PC-3 (cell line): ENCODE data around the gene APMAP. TPM values are rescaled to one million over a fixed set of nuclear protein-coding genes. Genes with fewer than 3 reads are reported as not detected.

Source experiments
- ATAC-seq: fragments of 200-7000 bp; cut with Tn5 transposase; 2 replicates; pipeline ENCODE4 v1.9.1; 2020; ENCODE audit warnings: mild to moderate bottlenecking, moderate library complexity
- BruUV-seq: library from RNA; stranded (reverse); fragments of 400-500 nt; replicated peaks from 2 replicates; lab custom pipeline; 2021; lab: Mats Ljungman, UMichigan
- CTCF ChIA-PET: fragments of 300-600 bp; sonication (Branson Sonifier 250); formaldehyde crosslinking; loops from one replicate; lab custom pipeline; 2022; ENCODE audit warnings: antibody characterized with exemption; lab: Charles Lee
- POLR2A ChIA-PET: fragments of 300-600 bp; sonication (Branson Sonifier 250); formaldehyde crosslinking; loops from one replicate; lab custom pipeline; 2022; ENCODE audit warnings: antibody characterized with exemption; ENCODE audit not compliant: unreplicated experiment; lab: Charles Lee
- DNase-seq: peaks from one replicate; pipeline ENCODE4 v3.0.0-alpha.2; 2015
- H2AFZ ChIP-seq: fragments of 300-600 bp; sonication (generic); 2 replicates; pipeline ENCODE4 v1.6.0; 2016; ENCODE audit warnings: antibody characterized with exemption, low read length
- H3F3A ChIP-seq: fragments of 300-600 bp; sonication (generic); one replicate; pipeline ENCODE4 v1.6.0; 2017; ENCODE audit warnings: antibody characterized with exemption, low read length, control low read depth, mild to moderate bottlenecking; ENCODE audit not compliant: unreplicated experiment
- H3K27ac ChIP-seq: fragments of 300-600 bp; sonication (generic); 2 replicates; pipeline ENCODE4 v1.5.1; 2016; ENCODE audit warnings: mild to moderate bottlenecking, low read length
- H3K27me3 ChIP-seq: fragments of 300-600 bp; sonication (generic); 2 replicates; pipeline ENCODE4 v1.6.1; 2016; ENCODE audit warnings: low read length, mixed read lengths
- H3K36me3 ChIP-seq: fragments of 300-600 bp; sonication (generic); 2 replicates; pipeline ENCODE4 v1.6.1; 2016; ENCODE audit warnings: low read depth, mixed run types, low read length, mixed read lengths
- H3K4me1 ChIP-seq: fragments of 300-600 bp; sonication (generic); 2 replicates; pipeline ENCODE4 v1.5.1; 2016; ENCODE audit warnings: low read length; ENCODE audit not compliant: insufficient read depth
- H3K4me2 ChIP-seq: fragments of 300-600 bp; sonication (generic); 2 replicates; pipeline ENCODE4 v1.6.0; 2016; ENCODE audit warnings: low read length
- H3K4me3 ChIP-seq: fragments of 300-600 bp; sonication (generic); 2 replicates; pipeline ENCODE4 v1.5.1; 2016; ENCODE audit warnings: mild to moderate bottlenecking, low read length, mixed read lengths
- H3K79me2 ChIP-seq: fragments of 300-600 bp; sonication (generic); 2 replicates; pipeline ENCODE4 v1.6.1; 2017; ENCODE audit warnings: low read length, mixed read lengths
- H3K9ac ChIP-seq: fragments of 300-600 bp; sonication (generic); 2 replicates; pipeline ENCODE4 v1.6.0; 2016; ENCODE audit warnings: mild to moderate bottlenecking, low read length
- H3K9me2 ChIP-seq: fragments of 300-600 bp; sonication (generic); replicated peaks from 2 replicates; pipeline ENCODE4 v1.6.1; 2016; ENCODE audit warnings: mixed run types, low read length, mixed read lengths
- H3K9me3 ChIP-seq: fragments of 300-600 bp; sonication (generic); 2 replicates; pipeline ENCODE4 v1.6.1; 2016; ENCODE audit warnings: low read length, mixed read lengths
- H4K20me1 ChIP-seq: fragments of 300-600 bp; sonication (generic); 2 replicates; pipeline ENCODE4 v1.6.1; 2016; ENCODE audit warnings: low read length, mixed read lengths
- CTCF ChIP-seq: fragments of 300-600 bp; sonication (generic); conservative IDR thresholded peaks from 2 replicates; pipeline ENCODE4 v1.5.1; 2017; ENCODE audit warnings: antibody characterized with exemption, low read depth, mild to moderate bottlenecking, low read length
- EZH2 ChIP-seq: fragments of 300-600 bp; sonication (generic); IDR thresholded peaks from one replicate; pipeline ENCODE4 v1.6.1; 2017; ENCODE audit warnings: antibody characterized with exemption, mild to moderate bottlenecking, low read length; ENCODE audit not compliant: unreplicated experiment
- EZH2phosphoT487 ChIP-seq: fragments of 300-600 bp; sonication (generic); IDR thresholded peaks from 2 replicates; pipeline ENCODE4 v1.6.1; 2018; ENCODE audit warnings: mild to moderate bottlenecking, antibody characterized with exemption, low read length, borderline replicate concordance
- intact Hi-C: fragments of 100-400 bp; cut with micrococcal nuclease; formaldehyde crosslinking; loops from 2 replicates; pipeline ENCODE4 v1.9.0; 2023
- total RNA-seq: library from RNA; depleted of rRNA; stranded (reverse); fragments of >200 nt; gene quantifications from 2 replicates; pipeline ENCODE4 v1.2.3, GENCODE V29; 2014

APMAP gene
- total RNA-seq, 1 experiment from 2014 or later: 134 TPM

GRCh38 chr20:24935140-24935539 is 57.4 kb downstream of the APMAP start:
- Histone ChIP-seq H3K36me3 (no peaks in the 10 kb centered on the region), H3K4me3 (no peak overlapping the region), H2AFZ (no peak overlapping the region), H3K9me2 (no peaks in the 10 kb centered on the region), H3K4me2 (no peak overlapping the region), H3K9ac (no peak overlapping the region), H3K4me1 (peaks cover 29% of the 10 kb centered on the region), H3K27ac (no peak overlapping the region), H3F3A (no peaks in the 10 kb centered on the region), H3K9me3 (no peaks in the 10 kb centered on the region), H3K79me2 (no peaks in the 10 kb centered on the region), H3K27me3 (no peaks in the 10 kb centered on the region), H4K20me1 (no peaks in the 10 kb centered on the region)
- CTCF ChIA-PET: no interaction called here
- no TSS peak for BruUV-seq
- intact Hi-C loops: no loop called here
- POLR2A ChIA-PET: no interaction called here
- ATAC-seq (no peak), DNase-seq (no peak)
- TF ChIP-seq EZH2: no peak
- TF ChIP-seq CTCF: no peak
- TF ChIP-seq EZH2phosphoT487: no peak

- intact Hi-C loops: loop anchor here (5.0 kb wide), 2 partner anchors 58 to 133 kb away; partner anchors contain the start of gene APMAP
- H3K4me2 ChIP-seq: no peak overlapping the region
- ChIA-PET CTCF (no interaction called here), POLR2A (no interaction called here)
- H3K27me3 ChIP-seq: no peaks in the 10 kb centered on the region
- H3F3A ChIP-seq: no peaks in the 10 kb centered on the region
- ATAC-seq: no peak
- no peaks in the 10 kb centered on the region for H3K9me3 ChIP-seq
- DNase-seq: no peak
- TF ChIP-seq EZH2: no peak
- TF ChIP-seq CTCF: no peak
- no peak for TF ChIP-seq EZH2phosphoT487
- no peaks in the 10 kb centered on the region for H3K36me3 ChIP-seq
- no peaks in the 10 kb centered on the region for H3K9me2 ChIP-seq
- no peak overlapping the region for H3K4me3 ChIP-seq
- H3K79me2 ChIP-seq: no peaks in the 10 kb centered on the region
- no TSS peak for BruUV-seq
- H2AFZ ChIP-seq: no peak overlapping the region
- no peak overlapping the region for H3K27ac ChIP-seq
- peaks cover 34% of the 10 kb centered on the region for H3K4me1 ChIP-seq
- no peaks in the 10 kb centered on the region for H4K20me1 ChIP-seq
- H3K9ac ChIP-seq: no peak overlapping the region
Observed at GRCh38 chr20:24934716-24935115, 57.8 kb downstream of the APMAP start.

GRCh38 chr20:24934101-24934661 is 58.4 kb downstream of the APMAP start:
- H3K4me1 ChIP-seq: peaks cover 39% of the 10 kb centered on the region
- H3K9me3 ChIP-seq: no peaks in the 10 kb centered on the region
- no peaks in the 10 kb centered on the region for H3K9me2 ChIP-seq
- H3K79me2 ChIP-seq: no peaks in the 10 kb centered on the region
- no peaks in the 10 kb centered on the region for H3F3A ChIP-seq
- BruUV-seq: no TSS peak
- H3K36me3 ChIP-seq: no peaks in the 10 kb centered on the region
- H3K27me3 ChIP-seq: no peaks in the 10 kb centered on the region
- H3K27ac ChIP-seq: no peak overlapping the region
- H4K20me1 ChIP-seq: no peaks in the 10 kb centered on the region
- H3K4me3 ChIP-seq: no peak overlapping the region
- TF ChIP-seq EZH2 (no peak), EZH2phosphoT487 (no peak), CTCF (no peak)
- no peak for ATAC-seq
- no peak for DNase-seq
- H2AFZ ChIP-seq: no peak overlapping the region
- H3K4me2 ChIP-seq: no peak overlapping the region
- intact Hi-C loops: loop anchor here (5.0 kb wide), 2 partner anchors 58 to 133 kb away; partner anchors contain the start of gene APMAP
- CTCF ChIA-PET: no interaction called here
- H3K9ac ChIP-seq: no peak overlapping the region
- POLR2A ChIA-PET: no interaction called here
